Putamen (tissue), 1 donor: ENCODE results near the gene SLC18A2.
"Not testable (repeated sequence)": the region's sequence is repeated elsewhere in the genome, so short reads cannot be mapped to it uniquely, and the experiment has no call there.

Experiments
- DNase-seq: peaks from one replicate; pipeline ENCODE4 v3.0.0-alpha.2; 2016; ENCODE audit warnings: low spot score

SLC18A2 gene

DNA sequence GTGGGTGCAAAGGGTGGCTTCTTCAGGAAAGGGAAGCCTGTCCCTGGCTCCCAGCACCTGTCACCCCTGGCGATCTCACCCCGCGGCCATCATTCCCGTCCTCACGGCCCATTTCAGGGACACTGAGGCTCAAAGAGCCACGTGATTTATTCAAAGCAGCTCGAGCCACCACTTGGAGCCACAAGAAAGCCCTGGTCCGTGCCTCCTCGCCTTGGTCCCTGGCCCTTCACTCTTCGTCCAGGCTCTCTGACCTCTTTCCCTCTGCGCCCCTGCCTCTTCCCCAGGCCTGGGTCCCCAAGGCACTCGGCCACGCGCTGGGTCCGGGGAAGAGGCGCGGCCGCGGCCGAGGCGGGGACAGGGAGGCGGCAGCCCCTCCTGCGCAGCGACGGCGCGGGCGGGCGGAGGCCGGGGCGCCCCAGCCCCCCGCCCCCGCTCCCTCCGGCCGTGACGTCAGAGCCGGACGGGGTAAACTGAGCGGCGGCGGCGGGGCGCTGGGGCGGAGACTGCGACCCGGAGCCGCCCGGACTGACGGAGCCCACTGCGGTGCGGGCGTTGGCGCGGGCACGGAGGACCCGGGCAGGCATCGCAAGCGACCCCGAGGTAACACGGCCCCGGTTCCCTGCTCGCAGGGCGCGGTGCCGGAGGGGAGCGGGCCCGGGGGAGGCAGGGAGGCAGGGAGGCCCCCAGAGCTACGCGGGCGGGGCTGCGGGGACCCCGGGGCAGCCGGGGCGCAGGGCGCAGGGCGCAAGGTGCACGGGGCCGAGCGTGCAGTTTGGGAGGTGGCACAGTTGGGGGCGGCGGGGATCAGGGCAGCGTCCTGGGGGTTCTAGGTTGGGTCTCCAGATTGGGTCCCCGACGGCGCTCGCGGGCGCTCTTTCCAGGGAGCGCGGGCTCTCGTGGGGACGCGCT lies at the start of gene SLC18A2:
TSS of gene SLC18A2 (plus strand) at position 494 of the 909 bp plus-strand sequence. CDS start 580 bp downstream, outside the sequence.
- no peak for DNase-seq

DNA sequence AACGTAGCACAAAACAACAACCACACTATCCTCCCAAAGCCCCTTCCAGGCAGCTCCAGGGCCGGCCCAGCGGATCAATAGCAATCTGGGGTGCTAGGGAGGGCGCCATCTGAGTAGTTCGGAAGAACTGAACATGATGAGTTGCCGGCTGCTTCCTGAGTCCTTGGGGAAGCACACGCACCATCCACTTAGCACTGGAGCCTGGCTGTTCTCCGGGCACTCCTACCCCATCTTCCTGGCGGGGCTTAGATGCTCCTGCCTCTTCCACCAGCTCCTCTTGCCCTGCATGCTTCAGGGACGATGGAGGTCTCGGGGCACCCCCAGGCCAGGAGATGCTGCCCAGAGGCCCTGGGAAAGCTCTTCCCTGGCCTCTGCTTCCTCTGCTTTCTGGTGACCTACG lies 43.7 kb upstream of the SLC18A2 start, which contains the start of gene KCNK18:
TSS of gene KCNK18 (plus strand) at position 301 of the 400 bp plus-strand sequence. CDS start at position 301, 0 bp downstream.
- no peak for DNase-seq

DNA sequence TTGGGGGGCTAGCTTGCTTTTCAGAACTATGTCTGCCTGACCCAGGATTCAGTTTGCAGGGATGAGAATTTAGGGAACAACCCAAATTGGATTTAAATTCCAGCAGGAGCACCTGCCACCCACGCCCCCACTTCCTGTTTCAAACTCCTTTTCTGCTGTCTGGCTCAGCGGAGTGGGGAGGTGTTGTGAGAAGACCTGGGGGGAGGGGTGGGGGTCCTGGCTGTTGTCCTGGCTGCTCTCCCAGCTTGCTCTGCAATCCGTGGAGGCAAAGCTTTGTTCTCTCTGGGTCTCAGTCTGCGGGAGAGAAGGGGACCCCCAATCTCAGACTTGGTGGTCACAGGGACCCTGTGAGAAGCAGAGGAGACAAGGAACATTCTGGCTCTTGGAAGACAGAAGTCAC lies 42.8 kb upstream of the SLC18A2 start:
- no peak for DNase-seq

DNA sequence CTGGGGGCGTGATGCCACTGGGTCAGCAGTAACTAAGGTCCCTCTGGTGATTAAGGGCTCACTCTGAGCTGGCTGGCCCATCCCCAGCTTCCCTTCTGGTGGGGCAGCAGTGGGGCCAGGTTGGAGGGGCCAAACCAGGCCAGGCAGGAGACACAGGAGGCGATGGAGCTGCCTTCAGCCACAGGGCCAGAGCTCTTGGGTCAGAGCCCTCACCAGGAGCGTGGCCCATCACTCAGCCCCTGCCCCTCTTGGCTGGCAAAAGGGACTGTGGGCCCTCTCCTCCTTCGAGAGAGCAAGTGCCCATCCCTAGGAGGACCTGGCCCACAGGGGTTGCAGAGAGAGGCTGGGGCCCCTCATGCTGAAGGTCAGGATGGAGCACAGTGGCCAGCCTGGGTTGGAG lies 39.1 kb upstream of the SLC18A2 start:
- no peak for DNase-seq

DNA sequence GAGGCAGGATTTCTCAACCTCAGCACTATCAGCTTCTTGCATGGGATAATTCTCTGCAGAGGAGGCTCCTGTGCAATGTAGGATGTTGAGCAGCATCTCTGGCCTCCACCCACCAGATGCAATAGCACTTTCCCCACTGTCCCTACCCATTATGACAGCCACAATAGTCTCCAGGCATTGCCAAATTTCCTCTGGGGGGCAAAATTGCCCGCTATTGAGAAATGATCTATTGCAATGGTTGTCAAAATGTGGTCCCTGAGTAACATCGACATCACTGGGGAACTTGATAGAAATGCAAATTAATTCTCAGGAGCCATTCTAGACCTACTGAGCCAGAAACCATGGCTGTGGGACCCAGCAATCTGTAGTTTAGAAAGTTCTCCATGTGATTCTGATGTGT lies 36.6 kb upstream of the SLC18A2 start:
- no peak for DNase-seq

DNA sequence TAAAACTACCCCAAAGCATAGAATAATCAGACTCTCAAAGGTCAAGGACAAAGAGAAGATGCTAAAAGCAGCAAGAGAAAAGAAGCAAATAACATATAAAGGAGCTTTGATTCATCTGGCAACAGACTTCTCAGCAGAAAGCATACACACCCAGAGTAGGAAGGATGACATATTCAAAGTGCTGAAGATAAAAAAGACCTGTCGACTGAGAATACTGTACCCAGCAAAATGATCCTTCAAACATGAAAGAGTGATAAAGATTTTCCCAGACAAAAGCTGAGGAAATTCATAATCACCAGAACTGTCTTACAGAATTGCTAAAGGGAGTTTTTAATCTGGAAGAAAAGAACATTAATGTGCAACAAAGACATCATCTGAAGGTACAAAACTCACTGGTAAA lies 28.7 kb upstream of the SLC18A2 start:
- no peak for DNase-seq

DNA sequence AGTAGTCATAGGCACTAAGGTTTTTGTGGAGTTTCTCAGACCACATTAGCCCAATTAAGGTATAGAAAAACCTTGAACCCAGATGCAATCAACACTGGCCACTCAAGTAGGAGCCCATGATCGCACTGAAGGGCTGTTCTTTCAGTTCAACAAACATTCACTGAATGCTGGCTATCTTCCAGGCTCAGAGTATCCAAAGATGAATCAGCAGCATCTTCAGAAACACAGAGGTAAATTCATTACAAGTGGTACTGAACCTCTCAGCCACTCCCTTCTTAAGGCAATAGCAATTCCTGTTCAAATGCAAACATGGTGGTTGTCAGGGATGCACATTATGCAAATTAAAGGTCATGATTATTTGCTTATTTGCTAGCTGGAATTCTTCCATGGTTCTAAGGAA lies 26.5 kb upstream of the SLC18A2 start:
- DNase-seq: no peak

DNA sequence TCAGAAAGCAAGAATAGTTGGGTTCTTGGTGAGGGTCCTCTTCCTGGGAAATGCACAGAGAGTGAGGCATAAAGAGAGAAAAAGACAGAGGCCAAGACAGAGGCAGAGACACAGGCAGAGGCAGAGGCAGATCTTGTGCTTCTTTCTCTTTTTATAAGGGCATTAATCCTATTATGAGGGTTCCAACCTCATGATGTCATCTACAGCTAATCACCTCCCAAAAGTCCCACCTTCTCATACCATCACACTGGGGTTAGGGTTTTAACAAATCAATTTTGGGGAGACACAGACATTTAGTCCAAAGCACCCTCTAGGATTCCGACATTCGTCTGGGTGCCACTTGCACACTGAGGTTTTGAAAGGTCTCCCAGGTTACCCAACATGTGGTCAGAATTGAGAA lies 25.8 kb upstream of the SLC18A2 start:
- DNase-seq: no peak

DNA sequence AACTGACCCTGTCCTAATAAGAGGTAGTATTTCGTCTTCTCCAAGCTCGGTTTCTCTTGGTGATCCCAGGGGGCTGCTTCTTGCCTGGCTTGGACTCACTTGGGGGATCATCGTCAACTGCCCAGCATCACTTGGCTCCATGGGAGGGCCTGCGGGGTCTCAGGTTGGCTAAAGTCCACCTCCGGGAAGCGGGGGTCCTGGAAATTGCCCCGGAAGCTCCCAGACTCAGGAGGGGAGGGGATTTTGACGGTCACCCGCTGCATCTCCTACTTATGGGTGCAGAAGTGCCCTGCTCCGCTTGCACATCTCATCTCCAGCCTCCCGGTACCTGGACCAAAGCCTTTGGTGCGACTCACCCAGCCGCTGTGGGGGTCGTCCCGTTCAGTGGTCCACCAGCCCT lies 24.9 kb upstream of the SLC18A2 start:
- DNase-seq: no peak

DNA sequence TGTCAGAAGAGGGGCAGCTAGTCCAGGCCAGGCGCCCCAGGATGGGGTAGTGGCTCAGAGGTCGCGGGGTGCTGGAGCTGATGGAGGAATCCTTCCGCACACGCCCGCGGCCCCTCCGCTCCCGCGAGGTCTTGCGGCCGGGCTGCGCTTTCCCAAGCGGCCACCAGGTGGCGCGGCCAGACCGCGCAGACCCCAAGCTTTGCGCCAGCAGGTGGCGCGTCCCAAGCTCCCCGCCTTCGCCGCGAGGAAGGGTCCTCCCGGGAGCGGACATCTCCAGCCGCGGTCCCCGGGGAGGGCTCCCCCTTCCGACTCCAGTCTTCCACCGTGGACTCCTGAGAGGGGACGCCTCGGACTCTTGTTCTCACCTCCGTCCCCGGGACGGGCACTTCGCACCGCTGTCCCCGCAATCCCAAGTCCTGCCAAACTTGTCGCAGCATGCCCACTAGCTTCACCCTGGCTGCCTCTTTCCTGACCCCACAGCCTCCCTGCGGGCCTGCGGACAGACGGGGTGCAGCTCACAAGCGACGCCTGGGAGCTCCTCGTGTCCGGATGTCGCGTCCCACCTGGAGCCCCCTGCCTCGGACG lies 24.2 kb upstream of the SLC18A2 start:
- DNase-seq: peak; percentile 22

DNA sequence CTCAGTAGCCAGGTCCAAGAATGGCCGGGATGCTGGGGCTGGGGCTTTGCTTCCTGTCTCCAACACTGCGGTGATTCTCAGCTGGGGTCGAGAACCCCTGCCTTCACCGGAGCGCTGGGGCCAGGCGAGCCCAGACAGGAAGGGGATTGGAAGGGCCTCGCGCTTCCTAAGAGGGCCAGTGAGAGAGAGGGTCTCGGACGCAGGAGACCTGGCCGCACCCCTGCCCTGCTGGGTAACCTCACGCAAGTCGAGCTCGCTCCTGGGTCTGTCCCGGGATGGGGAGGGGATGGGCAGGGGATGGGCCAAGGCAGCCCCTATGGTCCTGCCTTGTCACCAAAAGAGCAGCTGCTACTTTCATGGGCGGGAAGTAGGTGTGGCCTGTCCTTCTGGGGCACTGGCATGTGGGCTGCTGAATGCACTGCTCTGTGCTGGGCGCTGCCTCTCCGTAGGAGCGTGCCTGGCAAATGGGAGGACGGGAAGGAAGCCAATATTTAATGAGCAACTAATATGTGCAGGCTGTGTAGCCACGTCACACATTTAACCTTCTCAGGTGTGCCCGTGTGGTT lies 23.6 kb upstream of the SLC18A2 start:
- DNase-seq: no peak

DNA sequence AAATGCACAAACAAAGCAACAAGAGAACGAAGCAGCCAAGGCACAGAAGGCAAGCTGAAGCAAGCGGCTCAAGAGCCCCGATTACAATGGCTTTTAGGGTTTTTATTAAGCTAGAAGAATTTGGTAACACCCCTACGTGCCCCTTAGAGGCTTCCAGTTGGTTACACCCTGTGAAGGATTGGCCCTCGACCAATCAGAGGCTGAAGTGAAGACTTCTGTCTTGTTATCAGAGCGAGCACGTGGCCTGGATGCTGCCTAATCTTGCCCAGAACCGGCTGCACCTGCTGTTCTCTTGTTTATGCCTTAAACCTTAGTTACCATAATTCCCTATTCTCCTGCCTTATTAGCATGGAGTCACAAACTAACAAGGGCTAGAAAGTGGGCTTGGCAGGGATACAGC lies 22.3 kb upstream of the SLC18A2 start:
- DNase-seq: no peak

DNA sequence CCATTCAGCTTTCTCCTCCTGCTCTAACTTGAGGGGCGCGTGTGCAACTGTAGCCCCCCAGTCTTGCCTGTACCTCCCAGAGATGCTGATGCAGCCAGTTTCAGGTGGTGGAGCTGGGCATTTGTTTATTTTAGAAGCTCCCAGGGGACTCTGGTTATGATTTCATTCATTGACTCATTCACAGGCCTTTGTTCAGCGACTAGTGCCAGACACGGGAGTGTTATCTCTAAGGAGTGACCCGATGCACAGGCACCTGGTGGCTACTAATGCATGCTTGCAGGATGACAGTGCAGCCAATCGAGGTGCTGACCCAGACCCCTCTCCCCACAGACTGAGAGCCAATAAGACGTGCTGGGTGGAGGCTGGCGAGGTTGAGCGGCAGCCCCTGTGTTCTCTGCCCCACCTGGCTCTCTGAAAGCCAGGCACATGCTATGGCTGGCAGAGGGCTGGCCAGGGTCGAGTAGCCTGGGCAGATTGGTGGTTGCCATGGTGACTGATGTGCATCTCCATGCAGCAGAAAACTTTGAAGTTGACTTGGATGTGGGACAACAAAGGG lies 19.7 kb upstream of the SLC18A2 start:
- no peak for DNase-seq

DNA sequence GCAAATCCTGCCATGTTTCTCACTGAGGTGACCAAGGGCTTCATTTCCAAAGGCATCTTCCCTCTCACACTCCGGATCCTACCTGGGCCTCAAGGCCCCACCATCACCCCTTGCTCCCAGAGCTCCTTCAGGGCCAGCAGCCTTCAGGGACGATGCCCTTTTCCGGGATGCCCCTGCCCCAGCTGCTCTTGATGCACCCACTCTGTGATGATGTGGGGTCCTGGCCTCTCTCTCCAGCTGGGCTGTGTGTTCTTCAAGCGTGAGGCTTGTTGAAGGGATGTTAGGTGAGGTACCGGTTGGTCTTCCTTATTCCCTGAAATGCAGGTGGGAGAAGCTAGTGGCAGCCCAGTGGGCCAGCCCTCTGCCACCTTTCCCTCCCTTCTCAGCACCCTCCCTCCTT lies 18.4 kb upstream of the SLC18A2 start:
- no peak for DNase-seq

DNA sequence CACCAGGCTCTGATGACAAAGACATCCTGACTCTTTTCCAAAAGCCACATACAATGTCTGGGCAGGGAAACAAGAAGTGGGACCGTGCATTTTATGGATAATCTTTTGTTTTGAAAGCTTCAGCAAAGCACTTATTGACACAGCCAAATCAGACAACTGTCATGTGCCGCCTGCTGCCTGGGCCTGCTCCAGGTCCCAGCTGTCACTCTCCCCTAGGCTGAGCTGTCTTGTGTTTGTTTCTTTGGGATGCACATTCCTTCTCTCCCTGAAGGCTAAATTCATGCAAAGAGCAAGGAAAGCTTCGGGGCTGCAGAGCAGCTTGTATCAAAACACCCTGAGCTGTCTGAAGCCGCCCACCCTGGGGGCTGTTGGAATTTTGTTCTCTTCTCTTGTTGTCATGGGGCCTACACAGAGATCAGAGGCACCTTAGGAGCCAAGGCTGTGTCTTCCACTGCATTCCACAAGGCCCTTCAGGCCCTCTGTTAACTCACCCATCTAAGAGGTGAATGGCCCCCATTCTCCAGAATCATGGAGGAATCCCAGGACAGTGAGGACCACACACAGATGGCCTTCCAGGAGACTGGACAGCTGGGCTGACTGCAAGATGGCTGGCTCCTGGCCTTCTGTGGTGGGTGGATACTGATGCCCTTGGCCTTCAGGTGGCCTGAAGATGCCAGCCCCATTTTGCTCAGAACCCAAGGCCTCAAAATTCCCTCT lies 17.8 kb upstream of the SLC18A2 start:
- DNase-seq: no peak

DNA sequence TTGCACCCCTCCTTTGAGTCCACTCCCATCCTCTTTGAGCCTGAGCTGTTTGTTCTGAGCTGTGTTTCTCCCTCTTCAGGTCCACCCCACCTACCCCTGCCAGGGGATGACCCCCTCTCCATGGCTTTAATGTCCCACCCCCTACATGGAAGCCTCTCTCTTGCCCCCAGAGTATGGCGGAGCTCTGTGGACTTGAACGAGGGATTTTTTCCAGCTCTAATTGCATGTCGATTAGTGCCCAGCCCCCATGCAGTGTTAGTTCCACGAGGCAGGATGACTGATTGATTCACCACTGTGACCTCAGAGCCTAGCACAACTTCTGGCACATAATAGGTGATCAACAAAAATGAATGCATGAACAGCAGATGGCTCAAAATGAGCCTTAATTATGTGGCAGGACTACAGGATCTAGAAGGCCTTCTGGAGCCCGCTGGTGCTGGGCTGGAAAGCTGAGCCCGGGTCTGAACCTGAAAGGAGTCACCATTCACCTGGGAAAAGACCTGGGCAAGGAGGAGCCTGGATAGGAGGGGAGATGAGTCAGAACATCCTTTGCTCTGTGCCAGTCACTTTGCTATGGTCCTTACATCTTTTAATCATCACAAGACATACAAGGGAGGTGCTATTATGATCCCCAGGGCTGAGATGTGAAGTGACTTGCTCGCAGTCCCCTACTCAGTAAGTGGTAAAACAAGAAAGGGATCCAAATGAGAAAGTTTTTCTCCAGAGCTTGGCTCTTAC lies 17.1 kb upstream of the SLC18A2 start:
- no peak for DNase-seq

DNA sequence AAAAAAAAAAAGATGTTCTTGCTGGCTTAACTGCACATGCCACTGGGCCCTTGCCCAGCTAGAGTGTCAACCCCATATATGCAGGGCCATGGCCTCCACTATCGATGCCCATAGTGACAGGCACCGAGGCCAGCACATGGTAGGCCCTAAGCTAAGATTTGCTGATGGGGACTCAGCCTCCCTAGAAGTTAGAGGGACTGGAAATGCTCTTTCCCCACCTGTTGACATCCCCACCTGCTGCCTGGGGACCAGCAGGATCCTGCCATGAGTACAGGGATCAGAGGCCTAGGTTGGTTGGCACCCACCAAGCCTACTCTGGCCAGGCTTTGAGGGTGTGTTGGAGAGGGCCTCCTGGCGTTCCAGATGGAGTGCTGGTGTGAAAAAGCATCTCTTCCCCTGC lies 16.0 kb upstream of the SLC18A2 start:
- no peak for DNase-seq

DNA sequence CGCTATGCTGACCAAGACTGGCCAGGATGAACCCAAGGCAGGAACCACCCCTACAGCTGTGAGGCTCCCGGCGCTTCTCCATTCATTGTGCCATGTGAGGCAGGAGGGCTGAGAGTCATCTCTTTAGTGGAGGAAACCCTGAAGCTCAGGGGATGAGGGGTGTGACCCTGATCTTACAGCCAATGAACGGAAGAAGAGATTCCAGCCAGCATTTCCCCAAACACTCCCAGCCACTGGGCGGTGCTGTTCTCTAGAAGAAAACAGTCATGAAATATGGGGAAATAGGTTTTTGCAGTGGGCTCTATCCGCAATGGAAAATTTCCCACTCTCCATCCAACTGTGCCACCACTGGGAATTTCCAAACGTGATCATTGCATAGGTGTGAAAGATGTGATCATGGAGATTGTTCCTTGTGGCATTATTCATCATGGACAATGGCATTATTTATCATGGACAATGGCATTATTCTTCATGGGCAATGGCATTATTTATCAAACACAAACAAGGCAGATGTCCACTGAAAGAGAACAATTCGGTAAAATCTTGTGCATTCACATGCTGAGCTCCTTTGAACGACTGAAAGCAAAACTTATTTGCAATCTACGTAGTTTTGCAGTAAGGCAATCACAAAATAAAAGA lies 14.0 kb upstream of the SLC18A2 start:
- no peak for DNase-seq

DNA sequence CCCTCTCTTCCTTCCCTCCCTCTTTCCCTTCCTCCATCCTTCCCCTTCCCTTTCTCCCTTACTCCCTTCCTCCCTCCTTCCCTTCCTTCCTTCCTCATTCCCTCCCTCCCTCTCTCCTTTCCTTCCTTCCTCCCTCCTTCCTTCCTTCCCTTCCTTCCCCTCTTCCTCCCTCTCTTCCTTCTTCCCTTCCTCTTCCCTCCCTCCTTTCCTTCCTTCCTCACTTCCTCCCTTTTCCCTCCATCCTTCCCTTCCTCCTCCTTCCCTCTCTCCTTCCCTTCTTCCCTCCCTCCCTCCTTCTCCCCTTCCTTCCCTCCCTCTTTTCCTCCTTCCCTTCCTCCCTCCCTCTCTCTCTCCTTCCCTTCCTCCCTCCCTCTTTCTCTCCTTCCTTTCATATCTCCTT lies 12.7 kb upstream of the SLC18A2 start:
- DNase-seq: no peak

DNA sequence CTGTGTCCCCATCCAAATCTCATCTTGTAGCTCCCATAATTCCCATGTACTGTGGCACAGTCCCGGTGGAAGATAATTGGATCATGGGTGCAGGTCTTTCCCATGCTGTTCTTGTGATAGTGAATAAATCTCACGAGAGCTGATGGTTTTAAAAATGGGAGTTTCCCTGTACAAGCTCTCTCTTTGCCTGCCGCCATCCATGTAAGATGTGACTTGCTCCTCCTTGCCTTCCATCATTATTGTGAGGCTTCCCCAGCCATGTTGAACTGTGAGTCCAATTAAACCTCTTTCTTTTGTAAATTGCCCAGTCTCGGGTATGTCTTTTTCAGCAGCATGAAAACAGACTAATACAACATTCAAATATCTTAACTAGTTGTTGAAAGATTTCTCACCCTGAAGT lies 10.8 kb upstream of the SLC18A2 start:
- DNase-seq: not testable (repeated sequence)

DNA sequence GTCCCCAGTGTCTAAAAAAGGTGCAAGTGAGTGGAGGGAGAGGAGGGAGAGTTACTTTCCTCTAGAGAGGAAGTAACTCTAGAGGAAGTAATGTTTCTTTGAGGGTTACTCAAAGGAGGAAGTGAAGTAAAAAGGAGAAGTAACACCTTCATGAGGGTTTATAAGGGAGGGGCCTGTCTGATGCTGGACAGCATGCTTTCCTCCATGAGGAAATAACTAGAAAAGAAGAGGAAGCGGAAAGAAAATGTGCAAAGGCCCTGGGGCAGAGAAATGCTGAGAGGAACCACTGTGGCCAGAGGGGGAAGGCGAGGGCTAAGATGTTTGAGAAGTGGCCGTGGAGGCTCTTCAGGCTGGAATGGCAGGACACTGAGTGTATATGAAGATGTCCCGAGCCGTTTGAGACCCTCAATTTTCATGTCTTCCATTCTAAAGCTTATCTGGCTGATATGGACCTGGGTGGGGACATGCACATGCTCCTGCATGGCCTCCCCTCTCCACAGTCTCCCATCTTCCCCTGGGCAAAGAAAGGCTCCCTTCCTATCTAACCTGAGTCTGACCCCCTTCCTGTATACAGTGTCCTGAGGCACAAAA lies 3.4 kb upstream of the SLC18A2 start:
- DNase-seq: no peak
